Transverse colon (tissue), 3 donors: ENCODE measurements around the gene SLC43A3.

Source experiments
- CTCF ChIP-seq, 5 experiments: fragments of 200-600 bp in 3 of 5; fragments of 450-650 bp in 2 of 5; sonication (generic) in 3 of 5; IDR thresholded peaks; 1 replicate in 2 of 5; 2 replicates in 3 of 5; pipeline ENCODE4 v1.5.1; 2016 to 2017; ENCODE audit warnings: antibody characterized with exemption in 5 of 5, inconsistent platforms in 3 of 5, mild to moderate bottlenecking in 2 of 5, moderate library complexity in 1 of 5
- EP300 ChIP-seq: sonication (generic); formaldehyde crosslinking; IDR thresholded peaks from one replicate; pipeline ENCODE4 v1.6.1; 2017; ENCODE audit warnings: antibody characterized with exemption, low read depth
- POLR2A ChIP-seq: fragments of 450-650 bp; IDR thresholded peaks from one replicate; pipeline ENCODE4 v1.6.1; 2016; ENCODE audit warnings: antibody characterized with exemption, mild to moderate bottlenecking, moderate library complexity

- TF ChIP-seq CTCF (IDR thresholded peaks at IDR 0.05) (no peak), POLR2A (no peak), EP300 (no peak)
These were observed 48.3 kb upstream of the SLC43A3 start for GRCh38 chr11:57475191-57475590.
